OCI-M2 (cell line): ENCODE measurements around the gene ARHGAP32.

Source experiments
- DNase-seq: peaks from one replicate; lab custom pipeline; 2025; ENCODE audit not compliant: unreplicated experiment; lab: John Stamatoyannopoulos, UW

The ARHGAP32 gene

GRCh38 chr11:129117595-129118350, 74.4 kb downstream of the ARHGAP32 start:
- no peak for DNase-seq

- DNase-seq = no peak
These were observed 76.2 kb downstream of the ARHGAP32 start for GRCh38 chr11:129115652-129116586.

- no peak for DNase-seq
These were observed 82.4 kb downstream of the ARHGAP32 start for GRCh38 chr11:129109701-129110100.

GRCh38 chr11:129106788-129107187, 85.3 kb downstream of the ARHGAP32 start:
- DNase-seq = no peak

GRCh38 chr11:129102756-129103155, 89.4 kb downstream of the ARHGAP32 start:
- no peak for DNase-seq

- DNase-seq = no peak
These were observed 89.9 kb downstream of the ARHGAP32 start for GRCh38 chr11:129102225-129102624.

- DNase-seq = no peak
These were observed 98.8 kb downstream of the ARHGAP32 start for GRCh38 chr11:129093283-129093682.

- no peak for DNase-seq
These were observed 102.1 kb downstream of the ARHGAP32 start for GRCh38 chr11:129090056-129090455.

- DNase-seq = no peak
These were observed 102.8 kb downstream of the ARHGAP32 start for GRCh38 chr11:129089279-129089678.

- no peak for DNase-seq
These were observed 105.1 kb downstream of the ARHGAP32 start for GRCh38 chr11:129086976-129087375.

- no peak for DNase-seq
These were observed 114.9 kb downstream of the ARHGAP32 start for GRCh38 chr11:129077191-129077590.

- DNase-seq = no peak
These were observed 116.4 kb downstream of the ARHGAP32 start for GRCh38 chr11:129075757-129076156.

GRCh38 chr11:129067454-129067853, 124.7 kb downstream of the ARHGAP32 start:
- DNase-seq = no peak

- no peak for DNase-seq
These were observed 125.9 kb downstream of the ARHGAP32 start for GRCh38 chr11:129066229-129066628.

- DNase-seq = no peak
These were observed 129.0 kb downstream of the ARHGAP32 start for GRCh38 chr11:129063118-129063517.

- DNase-seq = no peak
These were observed 130.5 kb downstream of the ARHGAP32 start for GRCh38 chr11:129061492-129062230.

GRCh38 chr11:129056916-129057315, 135.2 kb downstream of the ARHGAP32 start:
- no peak for DNase-seq

- DNase-seq = no peak
These were observed 136.9 kb downstream of the ARHGAP32 start for GRCh38 chr11:129055196-129055595.

- no peak for DNase-seq
These were observed 143.2 kb downstream of the ARHGAP32 start for GRCh38 chr11:129048911-129049310.

- DNase-seq = no peak
These were observed 147.0 kb downstream of the ARHGAP32 start for GRCh38 chr11:129045150-129045549.

- no peak for DNase-seq
These were observed 149.6 kb downstream of the ARHGAP32 start for GRCh38 chr11:129042503-129042902.
